ENCODE measurements around the gene BNC2.

- no peak for TF ChIP-seq POLR2A (IDR thresholded peaks at IDR 0.05; ENCODE audit: low read length)
- no peak for TF ChIP-seq GATA1 (IDR thresholded peaks at IDR 0.05; ENCODE audit: low read depth, low read length)
Measured at GRCh38 chr9:16732546-16732945, 137.9 kb downstream of the BNC2 start.
